ENCODE results near the gene APEX1. TPM values are rescaled to one million over a fixed set of nuclear protein-coding genes. Genes with fewer than 3 reads are reported as not detected.
A peak's percentile ranks its signal among the peaks of the same experiment; 100 is the strongest.

APEX1 gene
- total and polyA plus RNA-seq, 5 donors, result 71.5 to 95.2 (median 86.9) TPM

DNA sequence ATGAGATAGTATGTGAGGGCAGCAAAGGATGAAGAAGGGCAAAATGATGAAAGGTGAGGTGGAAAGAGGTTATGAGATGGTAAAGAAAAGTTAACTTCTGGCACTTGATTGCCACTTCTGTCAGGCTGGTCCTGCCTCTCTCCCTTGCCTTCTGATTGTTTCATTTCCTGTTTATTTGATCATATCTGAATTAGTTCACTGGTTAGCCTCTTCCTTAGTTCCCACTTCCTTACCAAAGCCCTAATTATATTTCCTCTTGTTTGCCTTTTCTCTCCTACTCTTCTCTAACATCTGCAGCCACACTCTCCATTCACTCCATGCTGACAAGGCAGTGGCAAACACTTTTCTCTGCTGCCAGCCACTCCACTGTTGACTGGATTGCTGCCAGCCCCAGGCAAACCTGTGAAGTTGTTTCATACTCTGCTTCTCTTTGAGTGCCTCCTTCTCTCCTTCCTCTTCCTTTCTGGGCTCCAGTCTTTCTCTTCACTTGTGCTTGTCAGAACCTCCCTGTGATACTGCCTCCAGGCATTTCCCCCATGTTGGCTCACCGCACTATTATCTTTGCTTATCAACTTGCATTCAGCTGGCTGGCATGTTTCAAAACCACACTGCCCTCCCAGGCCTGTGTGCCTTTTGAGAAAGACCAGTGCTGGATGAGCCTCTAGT, 22.3 kb downstream of the APEX1 start:
- intact Hi-C loops (cut with DNase I), result no loop called here
- Histone ChIP-seq H3K27me3 (ENCODE audit: control insufficient read depth, insufficient read depth) (no peaks in the 10 kb centered on the region), H3K27ac (ENCODE audit: low read length) (no peak overlapping the region), H3K9me3 (ENCODE audit: control insufficient read depth, low read length) (no peaks in the 10 kb centered on the region), H3K4me1 (ENCODE audit: control insufficient read depth, insufficient read depth, low read length) (peaks cover 9% of the 10 kb centered on the region), H3K4me3 (ENCODE audit: low read length) (no peak overlapping the region)
- DNase-seq (peak in 2 of 3 donors; percentile 69), ATAC-seq (peak; percentile 59 to 81)
- WGBS, result 13% methylated on average over 1 of the region's 1 CpG

DNA sequence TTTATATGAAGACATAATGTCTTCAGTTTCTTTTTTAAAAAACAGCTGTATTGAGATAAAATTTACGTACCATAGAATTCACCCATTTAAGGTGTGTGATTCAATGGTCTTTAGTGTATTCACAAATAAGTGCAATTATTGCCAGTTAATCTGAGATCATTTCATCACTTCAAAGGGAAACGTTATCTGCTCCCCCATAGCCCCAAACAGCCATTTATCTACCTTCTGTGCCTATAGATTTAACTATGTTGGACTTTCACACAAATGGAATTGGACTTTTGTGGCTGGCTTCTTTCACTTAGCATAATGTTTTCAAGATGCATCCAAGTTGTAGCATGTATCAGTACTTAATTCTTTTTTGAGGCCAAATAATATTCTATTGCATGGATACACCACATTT, 23.9 kb downstream of the APEX1 start:
- ATAC-seq, result no peak
- H3K27ac ChIP-seq (ENCODE audit: low read length), result no peak overlapping the region
- no peaks in the 10 kb centered on the region for H3K9me3 ChIP-seq (ENCODE audit: control insufficient read depth, low read length)
- intact Hi-C loops (cut with DNase I), result no loop called here
- DNase-seq, result no peak
- peaks cover 9% of the 10 kb centered on the region for H3K4me1 ChIP-seq (ENCODE audit: control insufficient read depth, insufficient read depth, low read length)
- no peak overlapping the region for H3K4me3 ChIP-seq (ENCODE audit: low read length)
- H3K27me3 ChIP-seq (ENCODE audit: control insufficient read depth, insufficient read depth), result no peaks in the 10 kb centered on the region
- WGBS, result 87% methylated on average over 2 of the region's 2 CpGs

DNA sequence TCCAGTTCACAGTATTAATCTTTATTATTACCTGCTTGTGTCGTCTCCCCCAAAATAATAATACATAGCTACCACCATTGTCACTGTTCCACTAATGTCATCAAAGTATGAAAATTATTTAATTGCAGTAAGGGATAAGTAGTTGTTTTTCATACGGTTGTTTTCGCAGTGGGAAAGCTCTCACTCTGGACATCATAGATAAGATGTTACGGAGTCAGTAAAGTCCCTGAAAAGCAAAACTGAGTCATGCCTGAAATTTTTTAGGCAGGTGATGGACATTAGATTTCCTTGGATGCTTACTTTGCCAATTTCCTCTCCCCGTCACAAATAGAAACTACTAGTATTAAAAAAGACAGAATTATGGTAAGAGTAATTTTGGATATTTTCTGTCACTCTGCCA, 27.4 kb downstream of the APEX1 start:
- peaks cover 3% of the 10 kb centered on the region for H3K4me1 ChIP-seq (ENCODE audit: control insufficient read depth, insufficient read depth, low read length)
- ATAC-seq (no peak), DNase-seq (no peak)
- no peaks in the 10 kb centered on the region for H3K9me3 ChIP-seq (ENCODE audit: control insufficient read depth, low read length)
- H3K27me3 ChIP-seq (ENCODE audit: control insufficient read depth, insufficient read depth), result no peaks in the 10 kb centered on the region
- H3K27ac ChIP-seq (ENCODE audit: low read length), result no peak overlapping the region
- intact Hi-C loops (cut with DNase I), result no loop called here
- WGBS, result 69% methylated on average over 5 of the region's 5 CpGs
- H3K4me3 ChIP-seq (ENCODE audit: low read length), result no peak overlapping the region

DNA sequence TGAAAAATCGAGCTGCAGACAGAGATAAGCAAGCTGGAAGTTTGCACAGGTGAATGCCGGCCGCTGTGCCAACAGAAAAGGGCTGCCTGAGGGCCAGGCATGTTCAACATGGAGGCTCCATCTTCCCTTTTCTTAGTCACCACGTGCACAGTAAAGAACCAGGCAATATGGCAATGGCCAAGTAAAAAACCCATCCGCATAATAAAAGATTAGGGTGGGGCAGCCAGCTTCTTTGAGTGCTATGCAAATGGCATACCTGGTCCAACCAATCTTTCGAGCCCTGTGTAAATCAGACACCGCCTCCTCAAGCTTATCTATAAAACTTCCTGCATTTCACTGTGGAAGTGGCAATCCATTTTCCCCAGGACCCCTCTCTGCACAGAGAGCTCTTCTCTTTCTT, 30.9 kb downstream of the APEX1 start:
- DNase-seq (no peak), ATAC-seq (no peak)
- H3K4me1 ChIP-seq (ENCODE audit: control insufficient read depth, insufficient read depth, low read length), result no peaks in the 10 kb centered on the region
- no peak overlapping the region for H3K27ac ChIP-seq (ENCODE audit: low read length)
- intact Hi-C loops (cut with DNase I), result no loop called here
- no peaks in the 10 kb centered on the region for H3K9me3 ChIP-seq (ENCODE audit: control insufficient read depth, low read length)
- H3K27me3 ChIP-seq (ENCODE audit: control insufficient read depth, insufficient read depth), result no peaks in the 10 kb centered on the region
- WGBS, result 65% methylated on average over 7 of the region's 7 CpGs
- no peak overlapping the region for H3K4me3 ChIP-seq (ENCODE audit: low read length)

- H3K9me3 ChIP-seq (ENCODE audit: control insufficient read depth, low read length), result no peaks in the 10 kb centered on the region
- DNase-seq (no peak), ATAC-seq (no peak)
- H3K27ac ChIP-seq (ENCODE audit: low read length), result no peak overlapping the region
- no peaks in the 10 kb centered on the region for H3K27me3 ChIP-seq (ENCODE audit: control insufficient read depth, insufficient read depth)
- intact Hi-C loops (cut with DNase I), result no loop called here
- H3K4me3 ChIP-seq (ENCODE audit: low read length), result no peak overlapping the region
- WGBS, result 81% methylated on average over 8 of the region's 8 CpGs
- no peaks in the 10 kb centered on the region for H3K4me1 ChIP-seq (ENCODE audit: control insufficient read depth, insufficient read depth, low read length)
Observed at GRCh38 chr14:20486684-20487395, 31.8 kb downstream of the APEX1 start.

DNA sequence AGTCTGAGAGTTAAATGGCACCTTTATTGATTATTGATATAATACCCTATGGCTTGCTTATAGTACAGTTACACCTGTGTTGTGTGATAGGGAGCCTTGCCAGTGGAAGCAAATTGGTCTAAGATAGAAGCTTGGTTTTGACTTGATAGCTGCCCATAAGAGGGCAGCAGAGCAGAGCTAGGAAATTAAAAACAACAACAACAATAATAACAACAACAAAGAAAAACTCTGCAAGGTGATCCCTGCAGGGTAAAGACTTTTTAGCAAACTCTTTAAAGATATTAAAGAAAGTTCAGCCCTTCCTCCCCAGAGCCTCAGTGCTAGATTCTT, 32.3 kb downstream of the APEX1 start:
- Histone ChIP-seq H3K9me3 (ENCODE audit: control insufficient read depth, low read length) (no peaks in the 10 kb centered on the region), H3K4me1 (ENCODE audit: control insufficient read depth, insufficient read depth, low read length) (no peaks in the 10 kb centered on the region), H3K27me3 (ENCODE audit: control insufficient read depth, insufficient read depth) (no peaks in the 10 kb centered on the region), H3K27ac (ENCODE audit: low read length) (no peak overlapping the region), H3K4me3 (ENCODE audit: low read length) (no peak overlapping the region)
- no peak for ATAC-seq
- intact Hi-C loops (cut with DNase I), result no loop called here
- DNase-seq, result no peak

DNA sequence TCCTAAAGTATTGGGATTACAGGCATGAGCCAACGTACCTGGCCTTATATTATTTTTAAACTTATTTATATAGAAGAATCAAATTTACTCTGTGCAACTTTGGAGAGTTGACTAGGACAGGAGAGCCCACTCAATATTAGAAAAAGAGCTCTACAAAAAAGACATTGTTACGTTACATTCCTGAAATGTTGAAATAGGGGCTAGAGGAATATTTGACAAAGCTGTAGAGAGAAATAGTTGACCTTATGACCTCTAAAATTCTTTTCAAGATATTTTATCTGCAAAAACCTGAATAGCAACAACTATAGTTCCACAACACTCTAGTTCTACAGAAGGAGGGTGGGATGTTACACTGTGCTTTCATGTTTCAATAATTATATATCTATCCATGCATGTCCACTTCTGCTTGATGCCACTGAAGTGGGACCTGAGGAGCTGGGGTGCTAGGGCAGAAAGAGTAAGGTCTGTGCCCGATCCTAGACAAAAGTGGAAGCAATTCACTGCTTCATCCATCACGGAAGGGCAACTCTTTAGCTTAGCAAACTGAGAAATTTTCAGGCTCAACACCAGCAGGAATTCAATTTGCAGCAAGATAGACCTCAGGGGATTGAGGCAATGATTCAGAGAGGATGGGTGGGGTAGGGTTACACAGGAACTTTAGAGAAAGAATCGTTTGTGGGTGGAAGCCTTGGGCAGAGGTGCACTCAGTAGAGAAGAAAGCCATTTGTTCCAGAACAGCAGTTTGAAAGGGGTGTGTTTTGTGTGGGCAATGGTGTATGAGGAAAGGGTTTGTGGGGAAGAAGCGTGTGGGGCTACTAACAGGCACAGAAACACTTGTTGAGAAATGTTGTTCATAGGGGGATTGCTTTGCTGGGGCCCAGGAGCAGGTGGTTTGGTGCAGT, 34.3 kb downstream of the APEX1 start:
- no peaks in the 10 kb centered on the region for H3K9me3 ChIP-seq (ENCODE audit: control insufficient read depth, low read length)
- intact Hi-C loops (cut with DNase I), result no loop called here
- ATAC-seq, result peak; percentile 43 to 82
- H3K4me3 ChIP-seq (ENCODE audit: low read length), result no peak overlapping the region
- WGBS, result 51% methylated on average over 6 of the region's 6 CpGs
- H3K27me3 ChIP-seq (ENCODE audit: control insufficient read depth, insufficient read depth), result no peaks in the 10 kb centered on the region
- H3K27ac ChIP-seq (ENCODE audit: low read length), result peak overlapping the region; percentile 64
- DNase-seq, result no peak
- peaks cover 2% of the 10 kb centered on the region for H3K4me1 ChIP-seq (ENCODE audit: control insufficient read depth, insufficient read depth, low read length)

DNA sequence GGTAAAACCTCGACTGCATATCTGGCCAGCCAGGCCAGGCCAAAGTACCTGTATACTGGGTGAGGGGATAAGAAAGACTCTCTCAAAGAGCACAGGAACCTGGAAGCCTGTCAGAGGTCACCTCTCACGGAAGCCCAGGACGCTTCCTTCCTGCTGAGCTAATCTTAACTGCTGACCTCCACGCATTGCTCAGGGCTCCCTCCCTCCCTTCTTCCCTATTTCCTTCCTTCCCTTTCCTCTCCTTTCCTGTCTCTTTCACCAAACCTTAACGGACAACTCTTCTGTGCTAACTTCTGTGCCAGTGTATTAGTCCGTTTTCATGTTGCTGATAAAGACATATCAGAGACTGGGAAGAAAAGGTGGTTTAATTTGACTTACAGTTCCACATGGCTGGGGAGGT, 35.5 kb downstream of the APEX1 start:
- Histone ChIP-seq H3K4me3 (ENCODE audit: low read length) (no peak overlapping the region), H3K4me1 (ENCODE audit: control insufficient read depth, insufficient read depth, low read length) (peaks cover 2% of the 10 kb centered on the region), H3K27ac (ENCODE audit: low read length) (no peak overlapping the region), H3K27me3 (ENCODE audit: control insufficient read depth, insufficient read depth) (no peaks in the 10 kb centered on the region), H3K9me3 (ENCODE audit: control insufficient read depth, low read length) (no peaks in the 10 kb centered on the region)
- 28% methylated on average over 6 of the region's 6 CpGs for WGBS
- DNase-seq (no peak), ATAC-seq (no peak)
- intact Hi-C loops (cut with DNase I), result no loop called here

DNA sequence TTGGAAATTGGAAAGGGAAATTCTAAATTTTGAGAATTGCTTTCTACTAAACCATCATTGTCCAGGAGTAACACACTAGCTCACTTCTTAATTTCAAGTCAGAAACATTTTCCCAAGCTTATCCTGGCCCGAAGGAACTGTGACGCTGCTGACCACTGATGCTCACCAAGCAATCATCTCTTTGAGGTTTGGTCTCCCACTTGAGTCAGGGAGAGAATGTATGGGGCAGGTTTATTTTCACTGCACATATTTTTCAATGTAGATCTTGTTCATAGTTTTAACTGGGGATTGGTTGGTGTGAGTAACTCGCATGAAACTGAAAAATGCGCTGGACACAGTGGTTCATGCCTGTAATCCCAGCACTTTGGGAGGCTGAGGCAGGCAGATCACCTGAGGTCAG, 37.5 kb downstream of the APEX1 start:
- intact Hi-C loops (cut with DNase I), result no loop called here
- Histone ChIP-seq H3K27ac (ENCODE audit: low read length) (no peak overlapping the region), H3K4me3 (ENCODE audit: low read length) (no peak overlapping the region), H3K9me3 (ENCODE audit: control insufficient read depth, low read length) (no peaks in the 10 kb centered on the region), H3K27me3 (ENCODE audit: control insufficient read depth, insufficient read depth) (no peaks in the 10 kb centered on the region), H3K4me1 (ENCODE audit: control insufficient read depth, insufficient read depth, low read length) (peaks cover 2% of the 10 kb centered on the region)
- DNase-seq, result no peak
- WGBS, result 97% methylated on average over 4 of the region's 4 CpGs
- ATAC-seq, result no peak

DNA sequence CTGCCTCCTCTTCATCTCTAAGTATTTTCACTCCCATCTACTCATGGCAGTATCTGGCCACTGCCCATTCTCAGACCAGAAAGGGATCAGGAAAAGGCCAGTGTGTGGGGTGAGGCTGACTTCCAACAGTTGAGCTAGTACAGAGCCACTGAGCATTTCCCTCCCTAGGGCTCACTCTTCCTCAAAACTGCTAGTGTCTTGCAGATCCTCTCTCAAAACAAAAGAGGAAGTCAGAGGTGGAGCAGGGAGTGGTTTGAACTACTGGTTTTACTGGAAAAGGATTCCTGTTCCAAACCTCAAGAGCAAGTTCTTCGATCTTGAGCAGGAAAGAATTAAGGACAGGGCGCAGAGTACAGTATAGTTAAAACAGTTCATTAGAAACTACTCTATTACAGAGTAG, 38.6 kb downstream of the APEX1 start:
- WGBS, result 66% methylated on average over 2 of the region's 2 CpGs
- ATAC-seq, result peak; percentile 19 to 55
- Histone ChIP-seq H3K4me1 (ENCODE audit: control insufficient read depth, insufficient read depth, low read length) (peaks cover 2% of the 10 kb centered on the region), H3K27ac (ENCODE audit: low read length) (no peak overlapping the region), H3K4me3 (ENCODE audit: low read length) (no peak overlapping the region), H3K9me3 (ENCODE audit: control insufficient read depth, low read length) (no peaks in the 10 kb centered on the region), H3K27me3 (ENCODE audit: control insufficient read depth, insufficient read depth) (no peaks in the 10 kb centered on the region)
- DNase-seq, result no peak
- intact Hi-C loops (cut with DNase I), result no loop called here
